T-cell (primary cell): ENCODE measurements around the gene ACOX3. TPM values are rescaled to one million over a fixed set of nuclear protein-coding genes. Genes with fewer than 3 reads are reported as not detected.

Experiments used
- ATAC-seq, 4 experiments: fragments of 200-7000 bp in 3 of 4; fragments of 150-1000 bp in 1 of 4; cut with Tn5 transposase; replicated peaks in 1 of 4; 1 replicate in 3 of 4; 2 replicates in 1 of 4; pipeline ENCODE4 v1.10.0; 2021; ENCODE audit warnings: moderate library complexity in 3 of 4, mild to moderate bottlenecking in 2 of 4, moderate number of reproducible peaks in 1 of 4
- CTCF ChIA-PET, 2 donors: fragments of 300-600 bp; sonication (Branson Sonifier 250); formaldehyde crosslinking; loops; one replicate each; lab custom pipeline; 2022; ENCODE audit warnings: antibody characterized with exemption in 2 of 2; lab: Charles Lee
- POLR2A ChIA-PET, 2 donors: fragments of 300-600 bp; sonication (Branson Sonifier 250); formaldehyde crosslinking; loops; one replicate each; lab custom pipeline; 2022; ENCODE audit warnings: antibody characterized with exemption in 2 of 2; lab: Charles Lee
- DNase-seq, 35 experiments: peaks; one replicate each; pipeline versions ENCODE4 v3.0.0 to v3.0.0-alpha.2; 2013 to 2023
- H3K27ac ChIP-seq: one replicate; pipeline ENCODE4 v1.5.1; 2013; ENCODE audit warnings: low read length
- H3K27me3 ChIP-seq, 2 experiments: replicated peaks in 1 of 2; 1 replicate in 1 of 2; 2 replicates in 1 of 2; pipeline versions ENCODE4 v1.6.1 to v1.7.0; 2013; ENCODE audit warnings: low read length in 1 of 2, mixed read lengths in 1 of 2; ENCODE audit not compliant: control insufficient read depth in 2 of 2, insufficient read depth in 2 of 2; ENCODE audit errors: extremely low read depth in 1 of 2
- H3K36me3 ChIP-seq, 2 donors: 1 replicate in 1 of 2; 2 replicates in 1 of 2; pipeline versions ENCODE4 v1.6.1 to v1.7.0; 2013; ENCODE audit warnings: low read length in 1 of 2; ENCODE audit not compliant: control insufficient read depth in 2 of 2, insufficient read depth in 1 of 2; ENCODE audit errors: extremely low read depth in 1 of 2
- H3K4me1 ChIP-seq, 2 experiments: 1 replicate in 1 of 2; 2 replicates in 1 of 2; pipeline versions ENCODE4 v1.6.1 to v1.7.0; 2013; ENCODE audit warnings: low read length in 2 of 2, mixed read lengths in 1 of 2; ENCODE audit not compliant: insufficient read depth in 2 of 2, control insufficient read depth in 1 of 2; ENCODE audit errors: extremely low read depth in 1 of 2
- H3K4me3 ChIP-seq, 2 donors: 1 replicate in 1 of 2; 2 replicates in 1 of 2; pipeline versions ENCODE4 v1.5.1 to v1.7.0; 2013; ENCODE audit warnings: mild to moderate bottlenecking in 2 of 2, low read length in 1 of 2, moderate library complexity in 1 of 2; ENCODE audit not compliant: control insufficient read depth in 1 of 2; ENCODE audit errors: extremely low read depth in 1 of 2
- H3K9me3 ChIP-seq: 2 replicates; pipeline ENCODE4 v1.7.0; 2013
- H3K27ac Mint-ChIP-seq, 2 donors: one replicate each; pipeline ENCODE4 v1.8.0; 2020 to 2021; ENCODE audit warnings: mild to moderate bottlenecking in 2 of 2, mixed read lengths in 2 of 2
- H3K27me3 Mint-ChIP-seq, 2 donors: one replicate each; pipeline ENCODE4 v1.8.0; 2021 to 2022; ENCODE audit warnings: mixed read lengths in 2 of 2
- H3K36me3 Mint-ChIP-seq: one replicate; pipeline ENCODE4 v1.8.0; 2021; ENCODE audit warnings: mixed read lengths
- H3K4me1 Mint-ChIP-seq, 3 donors: one replicate each; pipeline ENCODE4 v1.8.0; 2020 to 2022; ENCODE audit warnings: mixed read lengths in 3 of 3, mild to moderate bottlenecking in 1 of 3
- H3K4me3 Mint-ChIP-seq, 3 donors: one replicate each; pipeline ENCODE4 v1.8.0; 2020 to 2022; ENCODE audit warnings: mild to moderate bottlenecking in 3 of 3, mixed read lengths in 3 of 3, moderate library complexity in 3 of 3
- H3K9me3 Mint-ChIP-seq, 3 donors: one replicate each; pipeline ENCODE4 v1.8.0; 2020 to 2022; ENCODE audit warnings: mixed read lengths in 3 of 3
- WGBS: methylation state at CpG from one replicate; pipeline ENCODE4 v1.1.5; 2013; ENCODE audit warnings: missing lambda C conversion rate; ENCODE audit not compliant: insufficient coverage; 5-methylcytosine and 5-hydroxymethylcytosine counted together
- total RNA-seq, 35 experiments: library from RNA in 6 of 35; stranded (reverse) in 6 of 35; fragments of 120-200 nt in 1 of 35; gene quantifications; one replicate each; pipeline versions ENCODE4 v1.2.1 to v1.2.4 and lab custom pipeline; 2013 to 2026

The ACOX3 gene
- total RNA-seq, 5 donors from 2014 or later (not counting 1 experiment from before 2014, with no cell fraction given): 9.4 to 20.7 (median 15.8) TPM

- DNase-seq: no peak
- Histone ChIP-seq H3K4me3 (no peak overlapping the region), H3K36me3 (peaks cover 4% of the 10 kb centered on the region in 2 donors), H3K9me3 (no peaks in the 10 kb centered on the region), H3K27ac (no peak overlapping the region), H3K27me3 (no peaks in the 10 kb centered on the region), H3K4me1 (no peaks in the 10 kb centered on the region)
- H3K36me3 Mint-ChIP-seq: peaks cover 29% of the 10 kb centered on the region
- no peak overlapping the region for H3K4me3 Mint-ChIP-seq
- no peak overlapping the region for H3K27ac Mint-ChIP-seq
- ATAC-seq: no peak
- WGBS: 96% methylated on average over 12 of the region's 13 CpGs
- CTCF ChIA-PET: no interaction called here
- POLR2A ChIA-PET: no interaction called here
- H3K4me1 Mint-ChIP-seq: no peaks in the 10 kb centered on the region
- no peaks in the 10 kb centered on the region for H3K27me3 Mint-ChIP-seq
- no peaks in the 10 kb centered on the region for H3K9me3 Mint-ChIP-seq
Observed at GRCh38 chr4:8369426-8370105, 71.0 kb downstream of the ACOX3 start.

GRCh38 chr4:8368998-8369397 lies 71.5 kb downstream of the ACOX3 start:
- no peaks in the 10 kb centered on the region for H3K9me3 Mint-ChIP-seq
- no peak overlapping the region for H3K27ac Mint-ChIP-seq
- H3K36me3 Mint-ChIP-seq: peaks cover 34% of the 10 kb centered on the region
- DNase-seq: no peak
- no peaks in the 10 kb centered on the region for H3K4me1 Mint-ChIP-seq
- Histone ChIP-seq H3K4me1 (no peaks in the 10 kb centered on the region), H3K9me3 (no peaks in the 10 kb centered on the region), H3K27me3 (no peaks in the 10 kb centered on the region), H3K4me3 (no peak overlapping the region), H3K36me3 (peaks cover 4% of the 10 kb centered on the region in 2 donors), H3K27ac (no peak overlapping the region)
- H3K4me3 Mint-ChIP-seq: no peak overlapping the region
- POLR2A ChIA-PET: no interaction called here
- CTCF ChIA-PET: no interaction called here
- WGBS: 100% methylated on average over 4 of the region's 12 CpGs
- no peaks in the 10 kb centered on the region for H3K27me3 Mint-ChIP-seq
- no peak for ATAC-seq

GRCh38 chr4:8368061-8368481 lies 72.5 kb downstream of the ACOX3 start:
- Mint-ChIP-seq H3K36me3 (peaks cover 35% of the 10 kb centered on the region), H3K9me3 (peaks cover 0 to 4% (median 0%) of the 10 kb centered on the region in 3 donors), H3K4me3 (no peak overlapping the region), H3K27ac (no peak overlapping the region), H3K4me1 (no peaks in the 10 kb centered on the region), H3K27me3 (no peaks in the 10 kb centered on the region)
- no peak for ATAC-seq
- no peak overlapping the region for H3K27ac ChIP-seq
- H3K36me3 ChIP-seq: peaks cover 4% of the 10 kb centered on the region in 2 donors
- POLR2A ChIA-PET: no interaction called here
- no peak overlapping the region for H3K4me3 ChIP-seq
- WGBS: 88% methylated on average over 9 of the region's 12 CpGs
- no peaks in the 10 kb centered on the region for H3K4me1 ChIP-seq
- DNase-seq: no peak
- no peaks in the 10 kb centered on the region for H3K27me3 ChIP-seq
- no peaks in the 10 kb centered on the region for H3K9me3 ChIP-seq
- CTCF ChIA-PET: no interaction called here

- no peak overlapping the region for H3K4me3 Mint-ChIP-seq
- no peaks in the 10 kb centered on the region for H3K4me1 Mint-ChIP-seq
Observed at GRCh38 chr4:8366601-8367000, 73.9 kb downstream of the ACOX3 start.

GRCh38 chr4:8365951-8366350 lies 74.6 kb downstream of the ACOX3 start:
- Mint-ChIP-seq H3K27me3 (no peaks in the 10 kb centered on the region), H3K4me3 (no peak overlapping the region), H3K36me3 (peaks cover 30% of the 10 kb centered on the region), H3K4me1 (no peaks in the 10 kb centered on the region), H3K9me3 (peaks cover 0 to 8% (median 3%) of the 10 kb centered on the region in 3 donors), H3K27ac (no peak overlapping the region)
- Histone ChIP-seq H3K27me3 (no peaks in the 10 kb centered on the region), H3K36me3 (peaks cover 4% of the 10 kb centered on the region in 2 donors), H3K4me1 (no peaks in the 10 kb centered on the region), H3K4me3 (no peak overlapping the region), H3K27ac (no peak overlapping the region), H3K9me3 (no peaks in the 10 kb centered on the region)
- ChIA-PET POLR2A (no interaction called here), CTCF (no interaction called here)
- WGBS: 85% methylated on average over 7 of the region's 11 CpGs
- no peak for DNase-seq
- no peak for ATAC-seq

More at GRCh38 chr4:8366601-8367000, 73.9 kb downstream of the ACOX3 start:
- Mint-ChIP-seq H3K36me3 (peaks cover 33% of the 10 kb centered on the region), H3K27ac (no peak overlapping the region), H3K27me3 (no peaks in the 10 kb centered on the region), H3K9me3 (peaks cover 0 to 8% (median 3%) of the 10 kb centered on the region in 3 donors)
- Histone ChIP-seq H3K27me3 (no peaks in the 10 kb centered on the region), H3K4me3 (no peak overlapping the region), H3K36me3 (peaks cover 4% of the 10 kb centered on the region in 2 donors), H3K4me1 (no peaks in the 10 kb centered on the region), H3K27ac (no peak overlapping the region), H3K9me3 (no peaks in the 10 kb centered on the region)
- POLR2A ChIA-PET: no interaction called here
- CTCF ChIA-PET: no interaction called here
- WGBS: 95% methylated on average over 17 of the region's 17 CpGs
- ATAC-seq (no peak), DNase-seq (no peak)

- CTCF ChIA-PET: no interaction called here
- H3K27ac Mint-ChIP-seq: no peak overlapping the region
Observed at GRCh38 chr4:8365353-8365752, 75.2 kb downstream of the ACOX3 start.

More at GRCh38 chr4:8365353-8365752, 75.2 kb downstream of the ACOX3 start:
- H3K9me3 ChIP-seq: no peaks in the 10 kb centered on the region
- peaks cover 30% of the 10 kb centered on the region for H3K36me3 Mint-ChIP-seq
- no peak overlapping the region for H3K4me3 ChIP-seq
- no peak for DNase-seq
- ATAC-seq: no peak
- no peaks in the 10 kb centered on the region for H3K4me1 Mint-ChIP-seq
- peaks cover 4% of the 10 kb centered on the region in 2 donors for H3K36me3 ChIP-seq
- POLR2A ChIA-PET: no interaction called here
- no peaks in the 10 kb centered on the region for H3K27me3 ChIP-seq
- H3K27ac ChIP-seq: no peak overlapping the region
- peaks cover 0 to 8% (median 3%) of the 10 kb centered on the region in 3 donors for H3K9me3 Mint-ChIP-seq
- H3K4me3 Mint-ChIP-seq: no peak overlapping the region
- H3K27me3 Mint-ChIP-seq: no peaks in the 10 kb centered on the region
- no peaks in the 10 kb centered on the region for H3K4me1 ChIP-seq
- WGBS: 90% methylated on average over 6 of the region's 13 CpGs
